Adrenal gland (tissue), 5 donors: ENCODE data around the gene GPC6.

ENCODE experiments used
- CTCF ChIP-seq, 6 experiments: fragments of 450-650 bp in 4 of 6; fragments of 200-600 bp in 2 of 6; sonication (generic) in 1 of 6; IDR thresholded peaks; 1 replicate in 5 of 6; 2 replicates in 1 of 6; pipeline versions ENCODE4 v1.5.1 to v1.8.0; 2016 to 2021; ENCODE audit warnings: antibody characterized with exemption in 6 of 6, mild to moderate bottlenecking in 2 of 6, moderate library complexity in 1 of 6
- POLR2A ChIP-seq, 2 donors: fragments of 450-650 bp; IDR thresholded peaks; one replicate each; pipeline ENCODE4 v1.6.1; 2017; ENCODE audit warnings: antibody characterized with exemption in 2 of 2, mild to moderate bottlenecking in 2 of 2, moderate library complexity in 1 of 2
- donor health status: DM: no; HTN: no; CAD: no.

- TF ChIP-seq CTCF (IDR thresholded peaks at IDR 0.05) (no peak), POLR2A (IDR thresholded peaks at IDR 0.05) (no peak)
These were observed 959.9 kb downstream of the GPC6 start for GRCh38 chr13:94186470-94186869.
